Measurements from ENCODE around the gene NAPSA.
"Not testable (repeated sequence)": the region's sequence is repeated elsewhere in the genome, so short reads cannot be mapped to it uniquely, and the experiment has no call there.

DNA sequence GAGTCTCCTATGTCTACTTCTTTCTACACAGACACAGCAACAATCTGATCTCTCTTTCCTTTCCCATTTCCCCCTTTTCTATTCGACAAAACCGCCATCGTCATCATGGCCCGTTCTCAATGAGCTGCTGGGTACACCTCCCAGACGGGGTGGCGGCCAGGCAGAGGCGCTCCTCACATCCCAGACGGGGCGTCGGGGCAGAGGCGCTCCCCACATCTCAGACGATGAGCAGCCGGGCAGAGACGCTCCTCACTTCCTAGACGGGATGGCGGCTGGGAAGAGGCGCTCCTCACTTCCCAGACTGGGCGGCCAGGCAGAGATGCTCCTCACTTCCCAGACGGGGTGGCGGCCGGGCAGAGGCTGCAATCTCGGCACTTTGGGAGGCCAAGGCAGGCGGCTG is 25.5 kb upstream of the NAPSA start:
- TF ChIP-seq, protein P1, sequence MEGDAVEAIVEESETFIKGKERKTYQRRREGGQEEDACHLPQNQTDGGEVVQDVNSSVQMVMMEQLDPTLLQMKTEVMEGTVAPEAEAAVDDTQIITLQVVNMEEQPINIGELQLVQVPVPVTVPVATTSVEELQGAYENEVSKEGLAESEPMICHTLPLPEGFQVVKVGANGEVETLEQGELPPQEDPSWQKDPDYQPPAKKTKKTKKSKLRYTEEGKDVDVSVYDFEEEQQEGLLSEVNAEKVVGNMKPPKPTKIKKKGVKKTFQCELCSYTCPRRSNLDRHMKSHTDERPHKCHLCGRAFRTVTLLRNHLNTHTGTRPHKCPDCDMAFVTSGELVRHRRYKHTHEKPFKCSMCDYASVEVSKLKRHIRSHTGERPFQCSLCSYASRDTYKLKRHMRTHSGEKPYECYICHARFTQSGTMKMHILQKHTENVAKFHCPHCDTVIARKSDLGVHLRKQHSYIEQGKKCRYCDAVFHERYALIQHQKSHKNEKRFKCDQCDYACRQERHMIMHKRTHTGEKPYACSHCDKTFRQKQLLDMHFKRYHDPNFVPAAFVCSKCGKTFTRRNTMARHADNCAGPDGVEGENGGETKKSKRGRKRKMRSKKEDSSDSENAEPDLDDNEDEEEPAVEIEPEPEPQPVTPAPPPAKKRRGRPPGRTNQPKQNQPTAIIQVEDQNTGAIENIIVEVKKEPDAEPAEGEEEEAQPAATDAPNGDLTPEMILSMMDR (IDR thresholded peaks at IDR 0.05) = not testable (repeated sequence)
- TF ChIP-seq POLR2A (IDR thresholded peaks at IDR 0.05) = not testable (repeated sequence)
